ENCODE data around the gene SMARCC2. TPM values are rescaled to one million over a fixed set of nuclear protein-coding genes. Genes with fewer than 3 reads are reported as not detected.

The SMARCC2 gene
- total RNA-seq, 1 experiment from 2014 or later: 94.8 TPM

DNA sequence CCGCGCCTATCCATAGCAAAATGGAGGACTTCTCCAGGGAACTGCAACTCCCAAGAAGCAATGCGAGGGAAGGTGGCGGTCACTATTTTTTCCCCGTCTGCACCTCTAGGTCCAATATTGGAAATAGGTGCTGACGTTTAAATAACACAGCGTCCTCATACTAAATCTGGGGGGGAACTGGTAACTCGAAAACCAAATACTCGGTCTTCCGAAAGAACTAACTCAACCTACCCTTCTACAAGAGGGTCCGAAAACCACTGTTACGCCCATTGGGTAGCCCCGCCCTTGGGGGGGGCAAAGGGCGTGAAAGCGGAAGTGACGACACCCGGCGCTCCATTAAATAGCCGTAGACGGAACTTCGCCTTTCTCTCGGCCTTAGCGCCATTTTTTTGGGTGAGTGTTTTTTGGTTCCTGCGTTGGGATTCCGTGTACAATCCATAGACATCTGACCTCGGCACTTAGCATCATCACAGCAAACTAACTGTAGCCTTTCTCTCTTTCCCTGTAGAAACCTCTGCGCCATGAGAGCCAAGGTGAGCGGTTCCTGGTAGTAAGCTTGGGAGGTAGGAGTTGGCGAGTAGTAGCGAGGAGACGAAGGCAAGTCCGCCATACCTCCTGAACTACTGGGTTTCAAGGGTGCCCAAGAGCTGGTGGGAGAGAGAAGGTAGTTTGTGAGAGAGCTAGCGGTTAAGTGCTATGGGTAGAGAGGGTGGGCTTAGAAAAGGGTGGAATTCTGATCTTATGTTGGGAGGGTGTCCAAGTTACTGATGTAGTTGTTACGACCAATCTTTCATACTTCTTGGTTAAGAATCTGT lies 72.8 kb downstream of the SMARCC2 start, which contains the start of gene RPL41:
RPL41 (plus strand) TSS at position 367 of the 815 bp plus-strand sequence.
- H3K4me1 Mint-ChIP-seq (ENCODE audit: low read depth, unreplicated experiment): peaks cover 20% of the 10 kb centered on the region
- H3K4me3 ChIP-seq (ENCODE audit: low read depth, low read length): peak within 1 kb of the TSS; percentile 70
- no TSS peak for BruUV-seq (replicated peaks)
- peaks cover 18% of the 10 kb centered on the region for H3K4me1 ChIP-seq
- peak within 1 kb of the TSS; percentile 100 for H3K27ac Mint-ChIP-seq (ENCODE audit: unreplicated experiment)
- H3K36me3 Mint-ChIP-seq (ENCODE audit: insufficient read depth, unreplicated experiment): peaks cover 58% of the 10 kb centered on the region
- H3K27me3 Mint-ChIP-seq (ENCODE audit: insufficient read depth, unreplicated experiment): peaks cover 2% of the 10 kb centered on the region
- no peaks in the 10 kb centered on the region for H3K27me3 ChIP-seq (replicated peaks; ENCODE audit: control insufficient read depth, insufficient read depth, low read length)
- no peaks in the 10 kb centered on the region for H3K9me3 ChIP-seq
- ChIA-PET POLR2A (interaction anchor here (0.6 to 3.5 kb wide), 4 partner anchors 12 to 459 kb away, joined by 4 to 27 read pairs (median 14); partner anchors contain the start of genes ESYT1 and PA2G4), CTCF (no interaction called here)
- H3K36me3 ChIP-seq (ENCODE audit: control insufficient read depth, insufficient read depth, low read length): 0 out of 2 replicates have a peak, but pooled peaks cover 1% of the 10 kb centered on the region
- TF ChIP-seq, protein P1, sequence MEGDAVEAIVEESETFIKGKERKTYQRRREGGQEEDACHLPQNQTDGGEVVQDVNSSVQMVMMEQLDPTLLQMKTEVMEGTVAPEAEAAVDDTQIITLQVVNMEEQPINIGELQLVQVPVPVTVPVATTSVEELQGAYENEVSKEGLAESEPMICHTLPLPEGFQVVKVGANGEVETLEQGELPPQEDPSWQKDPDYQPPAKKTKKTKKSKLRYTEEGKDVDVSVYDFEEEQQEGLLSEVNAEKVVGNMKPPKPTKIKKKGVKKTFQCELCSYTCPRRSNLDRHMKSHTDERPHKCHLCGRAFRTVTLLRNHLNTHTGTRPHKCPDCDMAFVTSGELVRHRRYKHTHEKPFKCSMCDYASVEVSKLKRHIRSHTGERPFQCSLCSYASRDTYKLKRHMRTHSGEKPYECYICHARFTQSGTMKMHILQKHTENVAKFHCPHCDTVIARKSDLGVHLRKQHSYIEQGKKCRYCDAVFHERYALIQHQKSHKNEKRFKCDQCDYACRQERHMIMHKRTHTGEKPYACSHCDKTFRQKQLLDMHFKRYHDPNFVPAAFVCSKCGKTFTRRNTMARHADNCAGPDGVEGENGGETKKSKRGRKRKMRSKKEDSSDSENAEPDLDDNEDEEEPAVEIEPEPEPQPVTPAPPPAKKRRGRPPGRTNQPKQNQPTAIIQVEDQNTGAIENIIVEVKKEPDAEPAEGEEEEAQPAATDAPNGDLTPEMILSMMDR (IDR thresholded peaks at IDR 0.05; ENCODE audit: insufficient read depth in 1 of 2, low read depth in 1 of 2, low read length in 1 of 2, severe bottlenecking in 1 of 2, unreplicated experiment in 1 of 2): no peak
- H3K9me3 Mint-ChIP-seq (ENCODE audit: unreplicated experiment): no peaks in the 10 kb centered on the region
- H3K4me3 Mint-ChIP-seq (ENCODE audit: unreplicated experiment): peak within 1 kb of the TSS; percentile 97
- peak; percentile 91 to 94 for DNase-seq
- intact Hi-C loops (cut with micrococcal nuclease; ENCODE audit: unreplicated experiment): loop anchor here (1.0 to 10.0 kb wide), 2 partner anchors 12 to 372 kb away; partner anchors contain the start of genes GDF11 and PA2G4

DNA sequence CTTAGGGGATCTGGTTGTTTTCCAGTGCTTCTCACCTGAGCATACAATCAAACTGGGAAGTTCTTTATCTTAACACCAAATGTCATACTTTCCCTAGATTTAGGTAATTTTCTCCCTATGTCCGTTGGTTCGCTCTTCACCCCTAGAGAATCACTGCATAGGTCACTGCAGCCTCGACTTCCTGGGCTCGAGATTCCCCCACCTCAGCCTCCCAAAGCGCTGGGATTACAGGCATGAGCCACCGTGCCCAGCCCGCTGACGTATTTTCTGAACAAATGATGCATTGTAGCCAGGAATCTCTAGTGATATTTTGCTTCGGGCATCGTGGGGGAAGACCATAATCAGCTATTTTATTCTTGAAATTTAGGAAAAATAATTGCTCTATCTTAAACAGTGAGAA lies 74.0 kb downstream of the SMARCC2 start:
- Mint-ChIP-seq H3K4me3 (ENCODE audit: unreplicated experiment) (peak overlapping the region; percentile 97), H3K9me3 (ENCODE audit: unreplicated experiment) (no peaks in the 10 kb centered on the region), H3K36me3 (ENCODE audit: insufficient read depth, unreplicated experiment) (peaks cover 69% of the 10 kb centered on the region), H3K4me1 (ENCODE audit: low read depth, unreplicated experiment) (peaks cover 20% of the 10 kb centered on the region), H3K27me3 (ENCODE audit: insufficient read depth, unreplicated experiment) (peaks cover 2% of the 10 kb centered on the region), H3K27ac (ENCODE audit: unreplicated experiment) (peak overlapping the region; percentile 100)
- intact Hi-C loops (cut with micrococcal nuclease; ENCODE audit: unreplicated experiment): loop anchor here (10.0 kb wide), 1 partner anchor 371 kb away; the partner anchor contains the start of gene GDF11
- CTCF ChIA-PET: no interaction called here
- Histone ChIP-seq H3K9me3 (no peaks in the 10 kb centered on the region), H3K4me1 (peaks cover 17% of the 10 kb centered on the region), H3K36me3 (ENCODE audit: control insufficient read depth, insufficient read depth, low read length) (peaks cover 3% of the 10 kb centered on the region), H3K27me3 (replicated peaks; ENCODE audit: control insufficient read depth, insufficient read depth, low read length) (no peaks in the 10 kb centered on the region), H3K4me3 (ENCODE audit: low read depth, low read length) (peak overlapping the region; percentile 70)
- POLR2A ChIA-PET: interaction anchor here (3.1 kb wide), 1 partner anchor 11 kb away, joined by 22 read pairs; the partner anchor contains the start of gene PA2G4
- no TSS peak for BruUV-seq (replicated peaks)
- TF ChIP-seq, protein P1 (IDR thresholded peaks at IDR 0.05; ENCODE audit: insufficient read depth in 1 of 2, low read depth in 1 of 2, low read length in 1 of 2, severe bottlenecking in 1 of 2, unreplicated experiment in 1 of 2): no peak
- DNase-seq: no peak

DNA sequence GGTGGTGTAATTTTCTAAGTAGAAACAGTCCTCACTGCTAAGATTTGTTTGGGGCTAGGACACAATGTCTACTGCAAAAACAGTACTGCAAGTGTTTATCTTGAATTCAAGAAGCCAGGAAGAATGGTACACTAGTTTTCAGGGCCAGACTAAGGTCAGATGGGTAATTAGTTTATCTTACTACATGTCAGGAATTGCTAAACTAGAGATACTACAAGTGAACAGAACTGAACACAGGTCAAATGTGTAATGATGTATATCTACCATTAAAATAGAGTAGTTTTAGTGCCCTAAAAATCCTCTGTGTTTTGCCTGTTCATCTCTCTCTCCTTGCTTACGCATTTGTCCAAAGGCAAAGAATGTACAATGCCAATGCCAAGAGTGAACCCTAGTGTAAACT lies 75.2 kb downstream of the SMARCC2 start:
- Mint-ChIP-seq H3K4me1 (ENCODE audit: low read depth, unreplicated experiment) (peaks cover 12% of the 10 kb centered on the region), H3K27me3 (ENCODE audit: insufficient read depth, unreplicated experiment) (peaks cover 2% of the 10 kb centered on the region), H3K9me3 (ENCODE audit: unreplicated experiment) (no peaks in the 10 kb centered on the region), H3K4me3 (ENCODE audit: unreplicated experiment) (no peak overlapping the region), H3K27ac (ENCODE audit: unreplicated experiment) (no peak overlapping the region), H3K36me3 (ENCODE audit: insufficient read depth, unreplicated experiment) (peaks cover 82% of the 10 kb centered on the region)
- ChIA-PET POLR2A (no interaction called here), CTCF (no interaction called here)
- TF ChIP-seq, protein P1 (IDR thresholded peaks at IDR 0.05; ENCODE audit: insufficient read depth in 1 of 2, low read depth in 1 of 2, low read length in 1 of 2, severe bottlenecking in 1 of 2, unreplicated experiment in 1 of 2): no peak
- no peak for DNase-seq
- BruUV-seq (replicated peaks): no TSS peak
- no peak overlapping the region for H3K4me3 ChIP-seq (ENCODE audit: low read depth, low read length)
- H3K27me3 ChIP-seq (replicated peaks; ENCODE audit: control insufficient read depth, insufficient read depth, low read length): no peaks in the 10 kb centered on the region
- peaks cover 5% of the 10 kb centered on the region for H3K4me1 ChIP-seq
- intact Hi-C loops (cut with micrococcal nuclease; ENCODE audit: unreplicated experiment): loop anchor here (10.0 kb wide), 1 partner anchor 369 kb away; the partner anchor contains the start of gene GDF11
- H3K9me3 ChIP-seq: no peaks in the 10 kb centered on the region
- peaks cover 3% of the 10 kb centered on the region for H3K36me3 ChIP-seq (ENCODE audit: control insufficient read depth, insufficient read depth, low read length)

Other genes starting within 250 kb of the SMARCC2 start
- gene PMEL, start 223.4 kb downstream of the SMARCC2 start, total RNA-seq (2022): 7.8 and 9.7 TPM in 2 replicates
- gene CDK2, start 222.7 kb downstream of the SMARCC2 start, total RNA-seq (2022): 103 and 110 TPM in 2 replicates
- gene RAB5B, start 215.4 kb downstream of the SMARCC2 start, total RNA-seq (2022): 98.4 and 107 TPM in 2 replicates
- gene SUOX, start 192.2 kb downstream of the SMARCC2 start, total RNA-seq (2022): 37.9 and 40.8 TPM in 2 replicates
- 15.6 and 15.7 TPM in 2 replicates for gene IKZF4, start 168.4 kb downstream of the SMARCC2 start, total RNA-seq (2022)
- 50.2 and 60.4 TPM in 2 replicates for gene RPS26, start 147.6 kb downstream of the SMARCC2 start, total RNA-seq (2022)
- 101 and 109 TPM in 2 replicates for gene ERBB3, start 109.3 kb downstream of the SMARCC2 start, total RNA-seq (2022)
- 178 and 190 TPM in 2 replicates for gene PA2G4, start 84.9 kb downstream of the SMARCC2 start, total RNA-seq (2022)
- 3,009 and 3,051 TPM in 2 replicates for gene RPL41, start 72.8 kb downstream of the SMARCC2 start, total RNA-seq (2022)
- 3.5 and 4.4 TPM in 2 replicates for gene ZC3H10, start 71.2 kb downstream of the SMARCC2 start, total RNA-seq (2022)
- 70.4 and 79.0 TPM in 2 replicates for gene ESYT1, start 61.2 kb downstream of the SMARCC2 start, total RNA-seq (2022)
- 40.5 and 44.8 TPM in 2 replicates for gene MYL6B, start 36.9 kb downstream of the SMARCC2 start, total RNA-seq (2022)
- 960 and 1,174 TPM in 2 replicates for gene MYL6, start 31.1 kb downstream of the SMARCC2 start, total RNA-seq (2022)
- 48.0 and 53.4 TPM in 2 replicates for gene RNF41, start 32.4 kb upstream of the SMARCC2 start, total RNA-seq (2022)
- gene NABP2, start 34.9 kb upstream of the SMARCC2 start, total RNA-seq (2022): 32.1 and 37.7 TPM in 2 replicates
- gene SLC39A5, start 40.6 kb upstream of the SMARCC2 start, total RNA-seq (2022): 83.1 and 110 TPM in 2 replicates
- 34.6 and 46.3 TPM in 2 replicates for gene ANKRD52, start 68.9 kb upstream of the SMARCC2 start, total RNA-seq (2022)
- gene COQ10A, start 77.5 kb upstream of the SMARCC2 start, total RNA-seq (2022): 16.7 and 18.4 TPM in 2 replicates
- 241 and 263 TPM in 2 replicates for gene CS, start 110.8 kb upstream of the SMARCC2 start, total RNA-seq (2022)
- gene CNPY2, start 126.5 kb upstream of the SMARCC2 start, total RNA-seq (2022): 204 and 208 TPM in 2 replicates
- gene PAN2, start 144.5 kb upstream of the SMARCC2 start, total RNA-seq (2022): 25.7 and 30.0 TPM in 2 replicates
- gene IL23A, start 149.4 kb upstream of the SMARCC2 start, total RNA-seq (2022): 0.48 TPM in 1 of 2 replicates, not detected in the other
- 76.7 and 79.5 TPM in 2 replicates for gene STAT2, start 170.6 kb upstream of the SMARCC2 start, total RNA-seq (2022)
- gene APOF, start 173.4 kb upstream of the SMARCC2 start, total RNA-seq (2022): 0.18 and 0.23 TPM in 2 replicates